NT2/D1 (cell line): ENCODE results near the gene KCP.

Experiments used
- SUZ12 ChIP-seq: IDR thresholded peaks from 2 replicates; pipeline ENCODE4 v1.6.1; 2011; ENCODE audit not compliant: insufficient read length, insufficient read depth; ENCODE audit errors: extremely low read depth
- YY1 ChIP-seq: IDR thresholded peaks from 2 replicates; pipeline ENCODE4 v1.6.1; 2011; ENCODE audit not compliant: insufficient read length, insufficient read depth

- TF ChIP-seq YY1 = no peak
- TF ChIP-seq SUZ12 = no peak
Measured at GRCh38 chr7:128830231-128831177, 80.0 kb downstream of the KCP start, which contains the start of gene FLNC.
